Spleen (tissue), 11 donors: Measurements from ENCODE around the gene BRAF. TPM values are rescaled to one million over a fixed set of nuclear protein-coding genes. Genes with fewer than 3 reads are reported as not detected.
"Not testable (repeated sequence)": the region's sequence is repeated elsewhere in the genome, so short reads cannot be mapped to it uniquely, and the experiment has no call there.

ENCODE experiments used
- DNase-seq: peaks from one replicate; pipeline ENCODE4 v3.0.0-alpha.2; 2020
- H3K27ac ChIP-seq, 8 donors: fragments of 200-600 bp; sonication (generic) in 7 of 8; 1 replicate in 4 of 8; 2 replicates in 4 of 8; pipeline versions ENCODE4 v1.5.0 to v1.8.0; 2016 to 2021; ENCODE audit warnings: inconsistent platforms in 4 of 8, mild to moderate bottlenecking in 4 of 8, moderate library complexity in 1 of 8
- H3K27me3 ChIP-seq, 7 donors: fragments of 200-600 bp; sonication (generic) in 6 of 7; replicated peaks in 1 of 7; 1 replicate in 4 of 7; 2 replicates in 3 of 7; pipeline versions ENCODE4 v1.5.0 to v1.8.0; 2016 to 2021; ENCODE audit warnings: inconsistent platforms in 3 of 7, mild to moderate bottlenecking in 1 of 7
- H3K36me3 ChIP-seq, 6 donors: fragments of 200-600 bp; sonication (generic) in 5 of 6; 1 replicate in 4 of 6; 2 replicates in 2 of 6; pipeline versions ENCODE4 v1.5.0 to v1.8.0; 2016 to 2021; ENCODE audit warnings: inconsistent platforms in 2 of 6
- H3K4me1 ChIP-seq, 6 donors: fragments of 200-600 bp; sonication (generic) in 5 of 6; 1 replicate in 3 of 6; 2 replicates in 3 of 6; pipeline versions ENCODE4 v1.5.0 to v1.8.0; 2016 to 2021; ENCODE audit warnings: inconsistent platforms in 3 of 6
- H3K4me3 ChIP-seq, 8 donors: fragments of 200-600 bp; sonication (generic) in 7 of 8; 1 replicate in 4 of 8; 2 replicates in 4 of 8; pipeline versions ENCODE4 v1.5.0 to v1.8.0; 2016 to 2021; ENCODE audit warnings: inconsistent platforms in 4 of 8, mild to moderate bottlenecking in 4 of 8, moderate library complexity in 2 of 8
- H3K9me3 ChIP-seq, 8 donors: fragments of 200-600 bp; sonication (generic) in 7 of 8; 1 replicate in 4 of 8; 2 replicates in 4 of 8; pipeline versions ENCODE4 v1.5.0 to v1.8.0; 2016 to 2021; ENCODE audit warnings: inconsistent platforms in 4 of 8
- POLR2A ChIP-seq, 3 donors: fragments of 450-650 bp; IDR thresholded peaks; one replicate each; pipeline ENCODE4 v1.5.1; 2017; ENCODE audit warnings: antibody characterized with exemption in 3 of 3, mild to moderate bottlenecking in 1 of 3
- POLR2AphosphoS5 ChIP-seq, 3 donors: sonication (generic); formaldehyde crosslinking; IDR thresholded peaks; one replicate each; pipeline ENCODE4 v1.5.1; 2017; ENCODE audit warnings: antibody characterized with exemption in 3 of 3
- WGBS, 5 donors: extraction: QIAGEN DNeasy Blood & Tissue Kit in 3 of 5; methylation state at CpG; one replicate each; pipeline versions ENCODE4 v1.1.5 to v1.1.7; 2013 to 2018; 5-methylcytosine and 5-hydroxymethylcytosine counted together
- intact Hi-C: fragments of 100-400 bp; cut with DNase I; formaldehyde crosslinking; loops from one replicate; pipeline ENCODE4 v1.15.0; 2023; ENCODE audit warnings: low total_unique reads
- polyA plus RNA-seq, 3 donors: library from polyadenylated mRNA; stranded (reverse); fragments of 200-250 nt; gene quantifications; one replicate each; pipeline ENCODE4 v1.2.1, GENCODE V29; 2013
- total RNA-seq, 7 donors: library from RNA; depleted of rRNA in 3 of 7; stranded (reverse); fragments of >200 nt in 3 of 7; fragmentation: NEBNext Ultra II Directional in 4 of 7; extraction: Animal tissue kit (Norgen Biotek cat#: 25700) in 4 of 7; gene quantifications; one replicate each; pipeline versions ENCODE4 v1.1.0 to v1.2.1, GENCODE V29; 2016 to 2021
- TF ChIP-seq, protein P1 (sequence below), 11 experiments: fragments of 200-600 bp in 7 of 11; fragments of 450-650 bp in 4 of 11; sonication (generic) in 4 of 11; IDR thresholded peaks in 8 of 11; conservative IDR thresholded peaks in 3 of 11; 1 replicate in 7 of 11; 2 replicates in 4 of 11; pipeline versions ENCODE4 v1.4.0 to v1.8.0; 2016 to 2021; ENCODE audit warnings: antibody characterized with exemption in 11 of 11, inconsistent platforms in 4 of 11, mild to moderate bottlenecking in 1 of 11
- donor health status: healthy with polysubstance abuse.
- donor health status: DM: no; HTN: no; CAD: no; lungs with moderate emphysema.
- donor health status: DM: no; HTN: no; CAD: no.
- donor health status: Bipolar disorder and iron deficiency.
- donor health status: healthy.
- donor health status: DM: no; HTN: no; CAD: no.
- donor health status: DM: yes; HTN: yes; CAD: no.

BRAF gene
- total and polyA plus RNA-seq, 10 donors: 4.3 to 82.7 (median 49.3) TPM

DNA sequence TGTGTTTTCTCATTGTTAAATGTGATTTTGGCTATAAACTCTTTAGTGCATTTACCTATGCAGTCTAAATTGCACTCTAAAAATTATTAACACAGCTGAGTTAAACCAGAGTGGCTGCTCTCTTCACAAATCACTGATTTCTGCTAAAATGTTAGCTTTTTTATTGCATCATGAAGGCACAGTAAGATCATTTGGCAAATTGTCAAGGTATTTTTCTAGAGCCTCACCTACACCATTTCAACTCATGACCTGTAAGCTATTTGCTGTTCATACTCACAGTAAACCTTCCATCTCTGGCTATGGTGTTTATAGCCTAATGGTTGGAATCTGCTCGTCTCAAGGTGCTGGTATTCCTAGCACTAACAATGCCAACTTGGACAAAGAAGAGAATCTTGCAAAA lies 202.5 kb downstream of the BRAF start:
- no peak overlapping the region for H3K27ac ChIP-seq
- peaks cover 0 to 19% (median 4%) of the 10 kb centered on the region in 6 donors for H3K4me1 ChIP-seq
- H3K4me3 ChIP-seq: no peak overlapping the region
- H3K36me3 ChIP-seq: peaks cover 0 to 22% (median 7%) of the 10 kb centered on the region in 6 donors
- TF ChIP-seq POLR2AphosphoS5 (IDR thresholded peaks at IDR 0.05) (no peak), POLR2A (IDR thresholded peaks at IDR 0.05) (no peak)
- TF ChIP-seq, protein P1, sequence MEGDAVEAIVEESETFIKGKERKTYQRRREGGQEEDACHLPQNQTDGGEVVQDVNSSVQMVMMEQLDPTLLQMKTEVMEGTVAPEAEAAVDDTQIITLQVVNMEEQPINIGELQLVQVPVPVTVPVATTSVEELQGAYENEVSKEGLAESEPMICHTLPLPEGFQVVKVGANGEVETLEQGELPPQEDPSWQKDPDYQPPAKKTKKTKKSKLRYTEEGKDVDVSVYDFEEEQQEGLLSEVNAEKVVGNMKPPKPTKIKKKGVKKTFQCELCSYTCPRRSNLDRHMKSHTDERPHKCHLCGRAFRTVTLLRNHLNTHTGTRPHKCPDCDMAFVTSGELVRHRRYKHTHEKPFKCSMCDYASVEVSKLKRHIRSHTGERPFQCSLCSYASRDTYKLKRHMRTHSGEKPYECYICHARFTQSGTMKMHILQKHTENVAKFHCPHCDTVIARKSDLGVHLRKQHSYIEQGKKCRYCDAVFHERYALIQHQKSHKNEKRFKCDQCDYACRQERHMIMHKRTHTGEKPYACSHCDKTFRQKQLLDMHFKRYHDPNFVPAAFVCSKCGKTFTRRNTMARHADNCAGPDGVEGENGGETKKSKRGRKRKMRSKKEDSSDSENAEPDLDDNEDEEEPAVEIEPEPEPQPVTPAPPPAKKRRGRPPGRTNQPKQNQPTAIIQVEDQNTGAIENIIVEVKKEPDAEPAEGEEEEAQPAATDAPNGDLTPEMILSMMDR (IDR thresholded peaks at IDR 0.05 in 8 of 11, conservative IDR thresholded peaks at IDR 0.05 in 3 of 11): no peak
- intact Hi-C loops: loop anchor here (5.0 kb wide), 1 partner anchor 50 kb away; no protein-coding TSS in a partner anchor
- 83 to 97% (median 92%) methylated on average over 1 of the region's 1 CpG for WGBS, 5 donors
- no peaks in the 10 kb centered on the region for H3K27me3 ChIP-seq
- H3K9me3 ChIP-seq: no peaks in the 10 kb centered on the region
- no peak for DNase-seq

DNA sequence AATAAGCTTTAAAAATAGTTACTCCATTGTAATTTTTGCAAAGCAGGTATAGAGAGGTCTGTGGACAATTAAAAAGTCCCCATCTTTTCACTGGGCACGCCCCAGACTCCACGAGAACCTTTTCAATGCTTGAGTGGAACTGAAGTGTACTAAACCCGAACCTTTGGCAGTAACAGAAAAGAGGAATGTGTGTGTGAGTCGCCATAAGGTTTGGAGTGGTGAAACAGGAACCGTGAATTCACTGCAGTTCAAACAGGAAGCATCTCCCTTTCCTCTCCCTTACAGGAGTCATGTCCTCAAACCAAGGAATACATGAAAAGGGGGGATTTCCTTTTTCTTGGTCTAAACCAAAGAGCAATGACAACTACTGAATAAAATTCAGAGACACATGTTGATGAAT lies 205.0 kb downstream of the BRAF start:
- Histone ChIP-seq H3K4me1 (peaks cover 0 to 19% (median 4%) of the 10 kb centered on the region in 6 donors), H3K9me3 (no peaks in the 10 kb centered on the region), H3K27me3 (no peaks in the 10 kb centered on the region), H3K4me3 (no peak overlapping the region), H3K27ac (no peak overlapping the region), H3K36me3 (peaks cover 0 to 17% (median 0%) of the 10 kb centered on the region in 6 donors)
- 27 to 39% (median 38%) methylated on average over 5 of the region's 5 CpGs for whole genome bisulfite sequencing, 5 donors
- intact Hi-C loops: loop anchor here (5.0 kb wide), 1 partner anchor 53 kb away; no protein-coding TSS in a partner anchor
- no peak for DNase-seq
- TF ChIP-seq POLR2A (IDR thresholded peaks at IDR 0.05): no peak
- TF ChIP-seq, protein P1 (IDR thresholded peaks at IDR 0.05 in 8 of 11, conservative IDR thresholded peaks at IDR 0.05 in 3 of 11): no peak
- no peak for TF ChIP-seq POLR2AphosphoS5 (IDR thresholded peaks at IDR 0.05)

DNA sequence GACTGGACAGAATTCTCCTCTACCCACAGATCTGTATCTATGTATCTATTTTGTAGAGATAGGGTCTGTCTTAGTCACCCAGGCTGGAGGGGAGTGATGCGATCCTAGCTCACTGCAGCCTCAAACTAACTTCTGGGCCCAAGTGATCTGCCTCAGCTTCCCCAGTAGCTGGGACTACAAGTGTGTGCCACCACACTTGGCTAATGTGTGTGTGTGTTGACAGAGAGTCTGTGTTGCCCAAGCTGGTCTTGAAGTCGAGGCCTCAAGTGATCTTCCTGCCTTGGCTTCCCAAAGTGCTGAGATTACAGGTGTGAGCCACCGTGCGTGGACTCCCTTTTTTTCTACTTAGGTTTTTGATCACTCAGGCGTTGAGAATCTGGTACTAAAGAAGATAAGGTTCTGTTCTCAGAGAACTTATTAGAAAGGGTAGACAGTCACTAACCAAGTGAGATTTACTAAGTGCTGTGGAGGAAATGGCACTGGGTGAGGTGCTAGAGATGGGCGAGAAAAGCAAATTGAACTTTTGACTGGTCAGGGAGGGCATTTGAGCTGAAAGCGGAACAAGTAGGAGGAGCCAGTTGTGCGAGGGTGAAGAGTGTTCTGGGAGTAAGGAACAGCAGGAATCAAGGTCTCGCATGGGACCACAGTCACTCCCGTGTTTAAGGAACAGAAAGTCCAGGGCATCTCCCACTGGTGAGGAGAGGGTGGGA lies 210.2 kb downstream of the BRAF start:
- intact Hi-C loops: no loop called here
- 83 to 90% (median 89%) methylated on average over 10 of the region's 10 CpGs for WGBS, 5 donors

DNA sequence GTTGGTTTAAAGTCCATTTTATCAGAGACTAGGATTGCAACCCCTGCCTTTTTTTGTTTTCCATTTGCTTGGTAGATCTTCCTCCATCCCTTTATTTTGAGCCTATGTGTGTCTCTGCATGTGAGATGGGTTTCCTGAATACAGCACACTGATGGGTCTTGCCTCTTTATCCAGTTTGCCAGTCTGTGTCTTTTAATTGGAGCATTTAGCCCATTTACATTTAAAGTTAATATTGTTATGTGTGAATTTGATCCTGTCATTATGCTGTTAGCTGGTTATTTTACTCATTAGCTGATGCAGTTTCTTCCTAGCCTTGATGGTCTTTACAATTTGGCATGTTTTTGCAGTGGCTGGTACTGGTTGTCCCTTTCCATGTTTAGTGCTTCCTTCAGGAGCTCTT lies 212.3 kb downstream of the BRAF start:
- H3K36me3 ChIP-seq: peaks cover 0 to 24% (median 0%) of the 10 kb centered on the region in 6 donors
- intact Hi-C loops, DNase-seq, H3K27me3 ChIP-seq, H3K27ac ChIP-seq, H3K9me3 ChIP-seq, H3K4me3 ChIP-seq, H3K4me1 ChIP-seq: not testable (repeated sequence)

More for the DNA sequence above, 210.2 kb downstream of the BRAF start:
- DNase-seq: no peak
- TF ChIP-seq POLR2AphosphoS5 (IDR thresholded peaks at IDR 0.05): no peak
- no peak for TF ChIP-seq POLR2A (IDR thresholded peaks at IDR 0.05)
- TF ChIP-seq, protein P1 (IDR thresholded peaks at IDR 0.05 in 8 of 11, conservative IDR thresholded peaks at IDR 0.05 in 3 of 11): no peak
- Histone ChIP-seq H3K4me1 (peaks cover 0 to 4% (median under 1%) of the 10 kb centered on the region in 6 donors), H3K27me3 (no peaks in the 10 kb centered on the region), H3K9me3 (no peaks in the 10 kb centered on the region), H3K4me3 (no peak overlapping the region), H3K36me3 (peaks cover 0 to 17% (median 0%) of the 10 kb centered on the region in 6 donors), H3K27ac (no peak overlapping the region)

DNA sequence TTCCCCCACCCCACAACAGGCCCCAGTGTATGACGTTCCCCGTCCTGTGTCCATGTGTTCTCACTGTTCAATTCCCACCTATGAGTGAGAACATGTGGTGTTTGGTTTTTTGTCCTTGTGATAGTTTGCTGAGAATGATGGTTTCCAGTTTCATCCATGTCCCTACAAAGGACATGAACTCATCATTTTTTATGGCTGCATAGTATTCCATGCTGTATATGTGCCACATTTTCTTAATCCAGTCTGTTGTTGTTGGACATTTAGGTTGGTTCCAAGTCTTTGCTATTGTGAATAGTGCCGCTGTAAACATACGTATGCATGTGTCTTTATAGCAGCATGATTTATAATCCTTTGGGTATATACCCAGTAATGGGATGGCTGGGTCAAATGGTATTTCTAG lies 216.0 kb downstream of the BRAF start:
- DNase-seq, H3K4me3 ChIP-seq, H3K27me3 ChIP-seq, H3K9me3 ChIP-seq, intact Hi-C loops, H3K27ac ChIP-seq, H3K4me1 ChIP-seq: not testable (repeated sequence)
- WGBS, 5 donors: 95 to 100% (median 97%) methylated on average over 3 to 4 of the region's 4 CpGs
- peaks cover 0 to 45% (median 28%) of the 10 kb centered on the region in 6 donors for H3K36me3 ChIP-seq
